HT1080 (cell line): ENCODE measurements around the gene OVCA2. TPM values are rescaled to one million over a fixed set of nuclear protein-coding genes. Genes with fewer than 3 reads are reported as not detected.
"Not testable (repeated sequence)": the region's sequence is repeated elsewhere in the genome, so short reads cannot be mapped to it uniquely, and the experiment has no call there.

Source experiments
- DNase-seq: peaks from one replicate; pipeline ENCODE4 v3.0.0-alpha.2; 2015; ENCODE audit warnings: low read depth
- total RNA-seq: library from RNA; depleted of rRNA; stranded (reverse); fragments of >200 nt; shearing (Covaris generic); gene quantifications from 2 replicates; pipeline ENCODE4 v1.2.3, GENCODE V29; 2014

Gene OVCA2
- total RNA-seq, 1 experiment from 2014 or later, result 44.3 TPM

DNA sequence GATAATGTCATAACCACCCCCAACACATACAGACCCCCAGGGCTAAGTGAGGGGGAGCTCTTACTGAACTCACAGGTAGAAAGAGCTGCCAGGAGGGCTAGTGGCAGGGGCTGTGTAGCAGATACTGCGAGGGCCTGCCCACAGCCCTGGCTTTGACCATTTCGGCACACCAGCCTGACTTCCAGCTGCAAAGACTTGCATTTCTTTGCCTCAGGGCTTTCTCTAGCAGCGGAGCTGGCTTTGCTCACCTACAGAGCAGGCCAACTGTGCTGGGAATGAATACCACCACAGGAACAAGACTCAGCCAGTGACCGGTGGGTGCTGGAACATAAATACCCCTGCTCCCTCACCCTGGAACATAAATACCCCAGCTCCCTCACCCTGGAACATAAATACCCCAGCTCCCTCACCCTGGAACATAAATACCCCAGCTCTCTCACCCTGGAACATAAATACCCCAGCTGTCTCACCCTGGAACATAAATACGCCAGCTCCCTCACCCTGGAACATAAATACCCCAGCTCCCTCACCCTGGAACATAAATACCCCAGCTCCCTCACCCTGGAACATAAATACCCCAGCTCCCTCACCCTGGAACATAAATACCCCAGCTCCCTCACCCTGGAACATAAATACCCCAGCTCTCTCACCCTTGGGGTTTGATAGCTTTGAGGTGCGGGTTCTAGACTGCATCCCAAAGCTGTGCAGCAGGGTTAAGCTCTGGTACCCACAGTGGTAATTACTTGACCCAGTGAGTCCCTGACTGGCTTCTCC is 28.4 kb upstream of the OVCA2 start:
- not testable (repeated sequence) for DNase-seq

DNA sequence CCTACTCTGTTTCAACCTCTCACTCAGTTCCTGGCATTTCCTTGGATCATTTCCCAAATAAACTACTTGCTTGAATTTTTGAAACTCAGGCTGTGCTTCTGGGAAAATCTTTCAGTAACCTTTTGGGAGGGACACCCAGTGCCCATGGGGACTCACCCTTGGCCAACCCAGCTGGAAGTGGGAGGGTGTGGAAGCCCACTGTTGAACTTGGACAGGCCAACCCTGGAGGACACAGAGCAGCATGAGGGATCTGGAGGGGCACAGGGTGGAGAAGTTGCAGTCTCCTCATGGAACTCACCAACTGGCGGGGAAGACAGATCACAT is 27.9 kb upstream of the OVCA2 start:
- DNase-seq, result no peak

GRCh38 chr17:2015314-2015713 is 26.5 kb upstream of the OVCA2 start:
- DNase-seq, result no peak

DNA sequence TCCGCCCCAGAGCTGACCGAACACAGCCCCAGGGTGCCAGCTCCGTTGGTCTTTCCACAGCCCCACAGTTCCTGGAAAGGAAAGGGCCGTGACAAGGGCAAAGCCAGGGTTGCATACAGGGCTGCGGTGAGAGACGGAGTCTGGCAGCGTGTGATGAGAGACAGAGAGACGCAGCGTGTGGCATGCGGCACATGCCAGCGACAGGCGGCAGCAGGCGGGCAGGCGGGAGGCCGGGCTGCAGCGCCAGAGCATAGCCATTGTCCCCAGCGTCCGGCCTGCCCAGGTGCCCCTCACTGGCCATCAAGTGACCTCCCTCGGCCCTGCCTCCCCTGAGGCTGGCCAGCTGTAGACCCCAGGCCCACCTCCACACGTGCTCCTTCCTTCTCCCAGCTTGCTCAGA is 25.3 kb upstream of the OVCA2 start:
- DNase-seq, result no peak

DNA sequence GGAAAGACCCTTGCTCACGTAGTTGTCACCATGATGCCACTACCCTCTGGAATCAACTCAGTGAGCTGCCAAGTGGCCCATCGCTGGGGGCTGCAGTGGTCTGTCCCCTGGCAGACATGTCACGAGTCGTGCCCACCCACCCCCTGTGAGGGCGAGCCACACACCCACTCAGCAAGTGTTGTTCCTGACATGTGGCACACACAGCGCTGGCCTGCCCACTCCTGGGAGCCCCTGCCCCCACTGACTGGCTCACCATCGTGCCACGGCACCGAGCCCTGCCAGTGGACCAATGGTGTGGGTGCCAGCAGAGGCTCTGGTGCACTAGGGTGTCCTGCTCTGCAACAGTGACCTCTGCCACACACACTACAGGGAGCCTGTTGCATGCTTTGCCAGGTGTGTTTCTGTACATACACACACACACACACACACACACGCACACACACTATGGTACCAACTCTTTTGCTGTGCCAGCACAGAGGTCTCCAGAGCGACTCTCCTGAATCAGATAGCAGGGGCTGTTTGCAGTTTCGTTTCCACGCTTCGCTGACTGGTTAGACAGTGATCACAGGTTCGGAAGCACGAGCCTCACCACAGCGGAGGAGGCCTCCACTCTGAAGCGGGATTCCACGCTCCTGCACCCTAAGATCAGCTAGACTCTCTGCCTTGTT is 24.4 kb upstream of the OVCA2 start:
- DNase-seq, result no peak

GRCh38 chr17:2018716-2019510 is 22.9 kb upstream of the OVCA2 start:
- no peak for DNase-seq

DNA sequence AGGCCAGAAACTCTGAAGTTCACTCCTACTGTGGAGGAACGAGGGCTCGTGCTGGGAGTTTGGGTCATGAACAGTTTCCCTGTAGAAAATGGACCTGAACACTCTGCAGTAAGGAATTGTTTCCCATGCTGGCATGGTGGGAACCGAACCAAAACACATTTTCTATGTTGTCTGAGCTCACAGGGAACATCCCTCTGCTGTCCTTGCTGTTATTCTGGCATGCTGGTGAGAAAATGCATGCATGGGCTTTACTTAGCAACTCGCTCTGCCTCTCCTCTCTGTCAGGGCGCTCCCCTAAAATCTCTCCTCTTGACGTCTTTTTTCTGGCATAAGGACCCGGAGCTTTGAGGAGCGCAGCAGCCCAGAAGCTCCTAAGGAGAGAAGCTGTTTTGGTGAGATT is 22.1 kb upstream of the OVCA2 start:
- no peak for DNase-seq

GRCh38 chr17:2020721-2021120 is 21.1 kb upstream of the OVCA2 start:
- DNase-seq, result no peak

DNA sequence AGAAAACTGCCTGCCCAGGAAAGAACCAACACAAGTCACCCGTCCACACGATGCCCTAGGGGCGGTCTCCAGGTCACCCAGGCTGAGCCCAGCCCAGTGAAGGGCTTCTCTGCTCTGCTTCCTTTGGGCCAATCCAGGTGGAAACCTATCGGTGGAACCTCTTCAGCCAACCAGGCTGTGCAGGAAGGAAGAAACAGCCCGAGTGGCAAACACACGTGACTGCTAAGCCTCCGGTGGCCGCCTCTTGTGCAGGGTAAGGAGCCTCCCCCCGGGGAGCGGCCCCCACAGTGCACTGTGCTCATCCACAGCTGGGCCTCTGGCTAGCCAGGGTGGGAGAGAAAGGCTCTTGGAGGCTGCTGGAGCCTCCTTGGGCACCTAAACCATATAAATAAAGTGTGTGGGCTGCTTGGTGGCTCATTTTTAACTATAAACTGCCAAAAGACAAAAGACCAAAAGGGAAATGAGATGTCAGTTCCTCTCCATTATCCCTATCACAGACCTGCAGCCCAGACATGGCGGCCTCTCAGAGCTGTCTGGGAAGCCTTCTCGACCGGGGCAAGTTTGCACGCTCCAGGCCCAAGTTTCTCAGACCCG is 19.1 kb upstream of the OVCA2 start:
- DNase-seq, result no peak

DNA sequence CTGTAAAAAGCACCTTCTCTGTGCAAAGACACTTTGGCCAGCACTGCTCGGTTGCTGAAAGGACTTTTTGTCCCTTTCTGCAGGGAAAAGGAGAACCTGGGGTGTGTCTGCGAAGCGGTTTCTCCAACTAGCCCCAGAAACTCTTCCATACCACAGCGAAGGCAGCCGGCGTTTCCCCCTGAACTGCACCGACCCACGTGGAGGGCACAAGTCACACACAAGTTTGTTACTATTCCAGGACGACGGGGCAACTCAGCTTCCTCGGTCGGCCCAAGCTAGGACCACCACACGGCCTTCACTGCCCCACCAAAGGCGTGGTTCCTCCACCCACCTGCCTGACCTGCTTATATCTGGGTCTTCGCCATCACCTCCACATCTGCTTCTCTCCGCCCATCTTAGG is 18.6 kb upstream of the OVCA2 start:
- no peak for DNase-seq

GRCh38 chr17:2023692-2024571 is 17.9 kb upstream of the OVCA2 start:
- no peak for DNase-seq

- DNase-seq, result no peak
These were observed 17.1 kb upstream of the OVCA2 start for GRCh38 chr17:2024572-2025219.

GRCh38 chr17:2025220-2025621 is 16.6 kb upstream of the OVCA2 start, which contains the start of gene RTN4RL1:
TSS of gene RTN4RL1 (minus strand) at chr17:2025334. CDS start at chr17:2024865, 469 bp downstream.
- peak; percentile 75 for DNase-seq

DNA sequence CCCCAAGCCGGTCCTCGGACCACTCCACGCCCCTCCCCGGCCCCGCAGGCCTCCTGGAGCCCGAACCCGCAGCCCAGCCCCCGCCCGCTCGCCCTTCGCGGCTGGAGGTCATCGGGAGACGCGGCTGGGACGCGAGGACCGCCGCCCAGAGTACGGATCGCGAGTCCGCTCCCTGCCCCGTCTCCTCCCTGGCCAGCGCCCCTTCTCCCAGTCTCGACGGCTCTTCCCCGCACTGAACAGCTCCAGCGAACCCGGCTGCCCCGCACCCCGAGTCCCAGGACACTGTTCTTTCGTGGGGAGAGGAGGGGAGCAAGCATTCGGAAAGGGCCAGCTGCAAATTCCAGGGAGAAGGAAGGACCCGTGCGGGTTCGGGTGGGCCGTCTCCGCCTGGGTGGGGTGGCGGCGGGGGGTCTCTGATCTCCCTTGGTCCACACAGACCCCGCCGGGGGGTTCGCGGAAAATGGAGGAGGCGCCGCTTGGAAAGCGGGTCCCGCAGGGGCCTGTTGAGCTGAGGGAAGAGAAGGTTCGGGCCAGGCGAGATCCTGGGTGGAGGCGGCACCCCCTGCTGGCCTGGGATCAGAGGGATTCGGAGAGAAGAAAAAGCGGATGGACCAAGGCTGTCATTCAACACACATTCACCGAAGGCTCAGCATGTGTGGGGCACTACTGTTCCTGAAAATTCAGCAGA is 16.1 kb upstream of the OVCA2 start:
- peak; percentile 75 for DNase-seq

DNA sequence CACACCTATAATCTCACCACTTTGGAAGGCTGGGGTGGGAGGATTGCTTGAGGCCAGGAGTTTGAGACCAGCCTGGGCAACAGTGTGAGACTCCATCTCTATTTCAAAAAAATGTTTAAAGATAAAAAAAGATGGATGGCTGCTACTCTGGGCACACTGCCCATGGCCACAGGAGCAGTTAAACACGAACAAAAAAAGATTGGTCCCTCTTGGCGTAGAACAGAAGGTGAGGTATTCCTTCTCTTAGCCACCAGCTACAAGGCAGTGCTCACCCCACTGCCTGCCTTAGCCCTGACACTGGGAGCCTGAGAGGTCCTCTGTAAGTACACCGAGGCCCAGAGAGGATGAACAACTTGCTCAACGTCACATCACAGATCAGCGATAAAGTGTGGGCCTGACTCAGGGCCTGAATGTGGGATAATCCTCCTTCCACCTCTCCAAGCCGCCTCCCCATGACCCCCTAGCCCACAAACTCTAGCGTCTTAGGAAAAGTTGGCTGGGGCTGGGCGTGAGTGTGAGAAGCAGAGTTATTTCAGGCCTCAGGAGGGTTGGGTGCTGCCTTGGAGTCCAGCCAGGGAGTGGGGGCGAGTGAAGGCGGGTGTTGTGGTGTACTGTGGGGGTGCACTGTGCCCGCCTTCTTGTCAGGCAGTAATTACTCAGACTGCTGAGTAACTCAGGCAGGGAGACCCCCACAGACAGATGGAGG is 14.1 kb upstream of the OVCA2 start:
- no peak for DNase-seq

DNA sequence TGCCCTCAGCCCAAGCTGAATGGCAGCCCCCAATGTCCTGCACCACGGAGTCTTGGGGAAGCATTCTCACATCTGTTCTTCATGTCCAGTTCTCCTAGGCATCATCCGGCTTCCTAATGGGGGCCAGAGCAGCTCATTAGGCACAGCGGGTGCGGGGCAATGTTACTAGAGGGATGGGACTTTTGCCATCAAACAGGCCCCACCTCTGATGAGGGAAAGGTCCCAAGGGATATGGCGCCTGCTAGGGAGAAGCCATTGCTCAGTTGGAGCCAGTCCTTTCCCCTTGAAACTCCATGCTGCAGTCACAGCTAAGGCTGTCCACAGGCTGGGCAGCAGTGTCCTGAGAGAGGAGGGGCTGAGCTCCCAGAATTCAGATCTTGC is 13.6 kb upstream of the OVCA2 start:
- DNase-seq, result no peak

GRCh38 chr17:2028737-2029136 is 13.1 kb upstream of the OVCA2 start:
- no peak for DNase-seq

DNA sequence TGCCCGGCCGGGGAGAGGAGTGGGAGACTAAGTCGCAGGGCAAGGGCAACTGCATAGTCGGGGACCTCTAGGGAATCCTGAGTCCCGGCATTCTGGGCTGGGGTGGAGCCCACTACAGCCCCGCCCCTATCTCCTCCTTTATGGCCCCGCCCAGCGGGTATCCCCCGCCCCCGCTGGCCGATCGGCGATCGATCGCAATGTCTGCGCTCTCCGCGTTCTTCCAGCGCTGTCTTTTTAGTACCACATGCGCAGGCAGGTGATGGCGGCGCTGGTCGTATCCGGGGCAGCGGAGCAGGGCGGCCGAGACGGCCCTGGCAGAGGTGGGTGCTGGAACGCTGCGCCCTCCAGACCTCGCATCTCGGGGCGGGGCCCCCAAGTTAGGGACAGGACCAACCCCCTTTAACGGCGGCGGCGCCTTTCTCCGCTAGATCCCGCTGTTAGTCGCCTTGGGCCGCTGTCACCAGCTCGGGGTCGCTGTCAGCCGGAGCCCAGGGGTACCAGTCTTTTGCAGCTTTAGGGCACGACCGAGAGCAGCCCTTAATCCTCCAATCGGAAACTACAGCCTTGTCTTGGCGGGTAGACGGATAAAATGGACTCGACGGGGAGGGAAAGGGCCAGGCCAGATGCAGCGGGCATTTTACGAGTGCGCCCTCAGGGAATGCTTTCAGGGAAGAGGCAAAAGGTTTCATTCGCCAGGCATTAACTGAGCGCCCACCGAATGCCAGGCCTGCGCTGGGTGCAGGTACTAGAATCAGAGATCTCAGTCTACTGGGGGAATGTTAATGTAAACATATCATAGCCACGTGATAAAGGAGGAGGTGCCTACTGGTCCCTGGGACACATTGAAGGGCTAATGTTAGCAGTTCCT is 11.7 kb upstream of the OVCA2 start, which contains the start of gene DPH1:
Gene DPH1, plus strand, starts transcription at position 243 of the 868 bp plus-strand sequence. Its CDS starts 17 bp downstream, at position 260.
- DNase-seq, result peak; percentile 83
